GM19099 (cell line): Measurements from ENCODE around the gene CTU2.

Experiments
- POLR2A ChIP-seq: IDR thresholded peaks from 3 replicates; pipeline ENCODE4 v1.6.1; 2011; ENCODE audit warnings: low read depth; ENCODE audit not compliant: insufficient read length; ENCODE audit errors: extremely low read depth

The CTU2 gene

DNA sequence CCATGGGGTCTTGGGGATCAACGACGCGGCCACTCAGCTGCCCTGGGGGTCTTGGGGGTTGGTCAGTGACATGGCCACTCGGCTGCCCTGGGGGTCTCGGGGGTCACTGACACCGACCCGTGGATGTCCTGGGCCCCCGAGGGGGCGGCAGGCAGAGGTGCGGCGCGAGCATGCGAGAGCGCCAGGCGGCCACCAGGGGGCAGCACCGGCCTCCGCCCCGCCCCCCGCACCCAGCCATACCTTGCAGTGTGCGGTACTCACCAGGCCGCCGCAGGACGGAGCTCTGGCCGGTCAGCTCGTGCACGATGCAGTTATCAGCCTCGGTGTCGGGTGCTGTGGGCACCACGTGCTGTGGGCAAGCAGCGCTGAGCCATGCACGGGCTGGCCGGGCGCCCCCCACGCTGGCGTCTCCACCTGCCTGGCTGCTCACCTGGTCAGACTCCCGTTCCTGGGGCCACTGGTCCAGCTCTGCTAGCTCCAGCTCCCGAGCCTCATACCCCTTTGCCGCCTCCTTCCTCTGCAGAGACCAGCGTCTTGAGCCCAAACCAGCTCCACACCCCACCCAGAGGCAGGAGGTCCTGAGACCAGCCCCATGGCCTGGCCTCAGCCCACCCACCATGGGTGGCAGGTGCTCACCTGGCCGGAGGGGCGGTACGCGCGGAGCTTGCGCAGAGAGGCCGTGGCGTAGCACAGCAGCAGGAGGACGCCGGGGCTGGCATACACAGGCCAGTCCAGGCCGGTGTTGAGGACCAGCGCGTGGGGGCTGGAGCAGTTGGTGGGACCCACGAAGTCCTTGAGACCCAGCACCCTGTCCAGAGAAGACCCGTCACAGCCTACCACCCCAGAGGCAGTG is 31.2 kb downstream of the CTU2 start:
- TF ChIP-seq POLR2A, result no peak

DNA sequence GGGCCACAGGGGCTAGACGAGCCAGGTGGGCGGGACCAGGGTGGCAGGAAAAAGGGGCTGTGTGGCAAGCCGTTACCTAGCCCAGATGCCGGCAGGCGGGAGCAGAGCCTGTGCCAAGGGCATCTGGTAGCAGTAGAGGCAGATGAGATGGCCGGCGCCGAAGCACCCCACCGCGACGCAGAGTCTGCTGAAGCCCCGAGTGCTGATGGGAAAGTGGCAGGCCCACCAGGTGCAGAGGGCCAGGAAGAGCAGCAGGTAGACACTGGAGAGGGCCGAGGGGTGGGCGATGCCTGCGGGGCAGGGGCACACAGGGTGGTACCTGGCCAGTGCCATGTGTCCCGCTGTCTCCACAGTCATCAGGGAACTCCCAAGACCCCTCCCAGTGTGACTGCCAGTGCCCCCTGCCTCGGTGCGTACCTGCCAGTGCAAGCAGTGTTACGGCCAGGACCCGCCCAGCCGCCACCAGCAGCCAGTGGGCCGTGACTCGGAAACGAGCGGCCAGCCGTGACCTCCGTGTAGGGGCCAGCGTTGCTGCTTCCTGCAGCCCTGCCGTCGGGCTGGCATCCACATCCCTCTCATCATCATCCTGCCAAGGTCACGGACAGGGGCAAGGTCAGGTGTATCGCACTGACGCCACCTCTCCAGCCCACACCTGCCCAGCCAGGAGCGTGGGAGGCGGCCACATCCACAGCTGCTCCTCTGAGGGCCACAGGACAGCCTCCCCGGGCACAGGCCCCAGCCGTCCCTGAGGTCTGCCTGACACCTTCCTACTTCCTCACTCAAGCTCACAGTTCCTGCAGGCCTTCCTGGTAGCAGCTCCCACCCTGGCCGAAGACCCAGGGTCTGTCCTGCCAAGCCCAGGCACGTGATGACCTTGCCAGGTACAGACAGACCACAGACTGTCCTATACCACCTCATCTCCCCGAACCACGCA is 32.1 kb downstream of the CTU2 start:
- no peak for TF ChIP-seq POLR2A

- TF ChIP-seq POLR2A, result no peak
These were observed 33.1 kb downstream of the CTU2 start for GRCh38 chr16:88739139-88739976.

- no peak for TF ChIP-seq POLR2A
These were observed 33.8 kb downstream of the CTU2 start for GRCh38 chr16:88739977-88740726.

GRCh38 chr16:88740727-88741055 is 34.4 kb downstream of the CTU2 start:
- TF ChIP-seq POLR2A, result no peak

DNA sequence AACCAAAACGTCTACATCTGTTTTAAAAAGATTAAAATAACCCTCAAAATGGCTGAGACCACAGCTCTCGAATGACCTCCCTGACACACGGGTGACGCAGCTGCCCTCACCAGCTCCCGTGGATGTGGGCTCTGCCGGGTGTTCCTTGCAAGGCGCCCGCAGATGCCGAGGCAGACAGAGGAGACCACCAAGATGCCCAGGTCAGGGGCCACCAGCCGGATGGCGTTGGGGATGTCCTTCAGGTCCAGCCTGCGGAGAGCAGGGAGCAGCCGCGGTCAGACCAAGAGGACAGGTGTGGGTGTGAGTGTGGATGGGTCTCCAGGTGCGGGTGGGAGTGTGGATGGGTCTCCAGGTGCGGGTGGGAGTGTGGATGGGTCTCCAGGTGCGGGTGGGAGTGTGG is 35.1 kb downstream of the CTU2 start:
- TF ChIP-seq POLR2A, result no peak

DNA sequence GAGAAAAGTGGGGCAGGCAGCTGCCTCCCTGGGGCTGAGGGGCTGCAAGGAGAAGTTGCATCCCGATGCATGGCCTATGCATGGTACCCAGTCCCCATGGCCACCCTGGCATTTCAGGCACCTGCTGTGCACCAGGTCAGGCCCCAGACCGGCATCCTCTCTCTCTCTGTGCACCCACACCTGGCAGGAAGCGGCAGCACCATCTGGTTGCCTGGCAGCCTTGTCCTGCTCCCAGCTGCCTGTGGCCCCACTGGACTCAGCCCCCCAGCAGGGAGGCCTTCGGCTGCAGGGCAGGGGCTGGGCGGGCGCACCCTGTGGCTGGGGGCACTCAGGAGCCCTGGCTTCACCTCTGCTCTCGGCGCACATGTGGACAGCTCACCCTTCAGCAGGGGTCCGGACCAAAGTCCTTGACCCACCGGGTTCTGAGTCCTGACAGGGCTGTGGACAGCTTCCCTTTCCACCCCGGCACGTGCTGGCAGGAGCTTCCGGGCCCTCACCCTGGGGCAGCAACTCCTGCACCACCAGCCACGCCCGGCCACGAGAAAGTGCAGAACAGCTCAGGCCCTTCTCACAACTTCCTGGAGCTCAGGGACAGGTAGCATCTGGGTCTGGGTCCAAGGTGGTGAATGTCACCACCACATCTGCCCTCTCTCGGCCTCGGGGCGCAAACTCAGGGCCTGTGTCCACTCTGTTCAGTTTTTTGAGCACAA is 36.7 kb downstream of the CTU2 start:
- no peak for TF ChIP-seq POLR2A

DNA sequence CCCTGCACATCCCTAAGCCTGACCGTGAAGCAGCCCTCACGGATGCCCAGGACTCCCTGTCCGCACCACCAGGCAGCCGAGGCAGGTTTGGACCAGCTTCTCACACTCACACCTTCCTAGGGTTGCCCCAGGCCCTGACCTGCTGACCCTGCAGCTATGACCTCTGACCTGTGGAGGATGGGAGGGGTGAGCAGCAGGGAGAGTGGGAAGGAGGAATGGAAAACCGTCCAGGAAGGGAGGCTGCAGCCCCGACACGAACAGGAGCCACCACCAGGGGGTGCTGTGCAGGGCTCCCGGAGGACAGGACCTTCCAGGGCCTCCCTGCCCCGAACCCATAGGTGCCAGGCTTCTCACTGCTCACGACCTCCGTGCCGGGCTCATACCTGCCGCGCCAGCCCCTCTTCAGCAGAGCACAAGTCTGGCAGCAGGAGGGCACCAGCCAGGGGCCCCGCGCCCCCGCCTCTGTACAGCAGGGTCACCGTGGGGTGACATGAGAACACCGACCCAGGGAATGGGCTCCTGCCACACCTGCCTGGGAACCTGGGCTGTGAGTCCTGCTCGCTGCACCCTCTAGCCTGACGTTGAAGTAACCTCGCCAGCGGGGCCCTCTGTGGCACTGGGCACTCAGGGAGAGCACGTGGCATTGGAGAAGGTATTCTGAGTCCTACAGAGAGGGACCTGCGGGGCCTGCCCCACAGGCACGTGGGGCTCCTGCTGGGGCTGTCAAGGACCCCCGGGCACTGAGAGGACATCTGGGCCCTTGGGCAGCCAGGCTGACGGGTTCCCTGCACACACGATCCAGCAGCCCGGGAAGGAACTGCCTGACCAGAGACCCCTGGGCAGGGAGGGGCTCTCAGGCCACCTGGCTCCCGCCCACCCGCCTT is 37.6 kb downstream of the CTU2 start:
- TF ChIP-seq POLR2A, result no peak

- no peak for TF ChIP-seq POLR2A
These were observed 38.5 kb downstream of the CTU2 start for GRCh38 chr16:88744577-88745521.

- TF ChIP-seq POLR2A, result no peak
These were observed 40.2 kb downstream of the CTU2 start for GRCh38 chr16:88746506-88746905.

DNA sequence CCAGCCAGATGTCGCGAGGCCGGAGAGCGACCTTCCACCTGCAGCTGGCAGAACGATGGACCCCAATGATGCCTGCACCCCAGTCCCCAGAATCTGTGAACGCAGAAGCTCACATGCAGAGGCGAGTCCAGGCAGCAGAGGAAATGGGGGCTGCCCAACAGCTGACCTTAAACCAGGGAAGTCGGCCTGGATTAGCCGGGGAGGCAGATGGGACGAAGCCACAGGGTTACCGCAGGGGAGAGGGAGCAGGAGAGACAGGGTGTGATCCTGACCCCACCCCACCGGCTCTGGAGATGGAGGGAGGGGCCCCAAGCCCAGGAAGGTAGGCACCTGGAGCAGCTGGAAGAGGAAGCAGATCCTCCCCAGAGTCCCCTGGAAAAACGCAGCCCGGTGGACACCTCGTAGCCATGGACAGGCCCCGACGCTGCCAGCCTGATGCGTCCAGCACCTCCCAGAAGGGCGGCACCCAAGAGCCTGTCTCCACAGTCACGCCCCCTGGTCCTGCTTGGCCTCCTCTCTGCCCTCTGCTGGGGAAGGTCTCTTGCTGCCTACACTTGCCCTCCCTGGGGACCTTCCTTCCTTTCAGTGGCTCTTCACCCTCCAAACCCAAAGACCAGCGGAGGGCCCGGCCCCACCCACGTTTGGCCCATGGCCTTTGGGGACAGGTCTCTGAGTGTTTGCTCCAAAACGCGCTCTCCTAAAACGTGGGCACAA is 41.4 kb downstream of the CTU2 start:
- TF ChIP-seq POLR2A, result no peak
